ENCODE results near the gene LZIC.

The LZIC gene

GRCh38 chr1:9903801-9904527 is 39.2 kb downstream of the LZIC start:
- TF ChIP-seq GATA2 (IDR thresholded peaks at IDR 0.05; ENCODE audit: low read depth, low read length) (no peak), GATA3 (IDR thresholded peaks at IDR 0.05; ENCODE audit: low read depth, low read length) (no peak)

- TF ChIP-seq GATA3 (IDR thresholded peaks at IDR 0.05; ENCODE audit: low read depth, low read length) (no peak), GATA2 (IDR thresholded peaks at IDR 0.05; ENCODE audit: low read depth, low read length) (no peak)
These were observed 41.1 kb downstream of the LZIC start for GRCh38 chr1:9902060-9902452.

- TF ChIP-seq GATA2 (IDR thresholded peaks at IDR 0.05; ENCODE audit: low read depth, low read length) (no peak), GATA3 (IDR thresholded peaks at IDR 0.05; ENCODE audit: low read depth, low read length) (no peak)
These were observed 41.8 kb downstream of the LZIC start for GRCh38 chr1:9901148-9902059.

GRCh38 chr1:9900142-9901043 is 42.8 kb downstream of the LZIC start:
- TF ChIP-seq GATA2 (IDR thresholded peaks at IDR 0.05; ENCODE audit: low read depth, low read length) (no peak), GATA3 (IDR thresholded peaks at IDR 0.05; ENCODE audit: low read depth, low read length) (no peak)

- TF ChIP-seq GATA2 (IDR thresholded peaks at IDR 0.05; ENCODE audit: low read depth, low read length) = no peak
- no peak for TF ChIP-seq GATA3 (IDR thresholded peaks at IDR 0.05; ENCODE audit: low read depth, low read length)
These were observed 49.1 kb downstream of the LZIC start for GRCh38 chr1:9894115-9894514.

GRCh38 chr1:9892563-9893528 is 50.3 kb downstream of the LZIC start:
- TF ChIP-seq GATA3 (IDR thresholded peaks at IDR 0.05; ENCODE audit: low read depth, low read length) (no peak), GATA2 (IDR thresholded peaks at IDR 0.05; ENCODE audit: low read depth, low read length) (no peak)

GRCh38 chr1:9891207-9891606 is 52.0 kb downstream of the LZIC start:
- TF ChIP-seq GATA2 (IDR thresholded peaks at IDR 0.05; ENCODE audit: low read depth, low read length) = no peak
- TF ChIP-seq GATA3 (IDR thresholded peaks at IDR 0.05; ENCODE audit: low read depth, low read length) = no peak

GRCh38 chr1:9890224-9890731 is 52.9 kb downstream of the LZIC start:
- TF ChIP-seq GATA2 (IDR thresholded peaks at IDR 0.05; ENCODE audit: low read depth, low read length) (no peak), GATA3 (IDR thresholded peaks at IDR 0.05; ENCODE audit: low read depth, low read length) (no peak)

GRCh38 chr1:9889411-9889810 is 53.8 kb downstream of the LZIC start:
- no peak for TF ChIP-seq GATA3 (IDR thresholded peaks at IDR 0.05; ENCODE audit: low read depth, low read length)
- TF ChIP-seq GATA2 (IDR thresholded peaks at IDR 0.05; ENCODE audit: low read depth, low read length) = no peak

GRCh38 chr1:9888886-9889285 is 54.3 kb downstream of the LZIC start:
- TF ChIP-seq GATA2 (IDR thresholded peaks at IDR 0.05; ENCODE audit: low read depth, low read length) (no peak), GATA3 (IDR thresholded peaks at IDR 0.05; ENCODE audit: low read depth, low read length) (no peak)

GRCh38 chr1:9887070-9887469 is 56.1 kb downstream of the LZIC start:
- TF ChIP-seq GATA3 (IDR thresholded peaks at IDR 0.05; ENCODE audit: low read depth, low read length) = no peak

GRCh38 chr1:9886092-9886742 is 57.0 kb downstream of the LZIC start:
- no peak for TF ChIP-seq GATA2 (IDR thresholded peaks at IDR 0.05; ENCODE audit: low read depth, low read length)

Data from SH-SY5Y (cell line).